ENCODE data around the gene SPSB2.
"Not testable (repeated sequence)": the region's sequence is repeated elsewhere in the genome, so short reads cannot be mapped to it uniquely, and the experiment has no call there.

SPSB2 gene

DNA sequence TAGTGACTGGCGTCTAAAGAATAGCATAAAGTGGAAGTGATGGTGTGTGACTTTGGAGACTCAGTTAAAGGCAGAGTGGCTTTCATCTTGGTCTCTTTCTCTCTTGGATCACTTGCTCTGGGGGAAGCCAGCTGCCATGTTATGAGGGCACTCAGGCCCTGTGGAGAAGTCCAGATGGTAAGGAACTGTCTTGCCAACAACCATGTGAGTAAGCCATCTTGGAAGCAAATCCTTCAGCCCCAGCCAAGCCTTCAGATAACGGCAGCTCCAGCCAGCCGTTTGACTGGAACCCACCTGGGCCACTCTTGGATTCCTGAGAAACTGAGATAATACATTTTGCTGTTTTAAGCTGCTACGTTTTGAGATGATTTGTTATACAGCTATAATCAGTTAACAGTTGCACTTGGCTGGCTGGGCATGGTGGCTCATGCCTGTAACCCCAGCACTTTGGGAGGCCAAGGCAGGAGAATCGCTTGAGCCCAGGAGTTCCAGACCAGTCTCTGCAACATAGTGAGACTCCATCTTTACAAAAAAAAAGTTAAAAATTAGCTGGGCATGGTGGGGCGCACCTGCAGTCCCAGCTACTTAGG, 23.8 kb upstream of the SPSB2 start:
- H3K9me3 ChIP-seq (ENCODE audit: control insufficient read depth, insufficient read depth, low read depth, low read length): no peaks in the 10 kb centered on the region
- no peaks in the 10 kb centered on the region for H3K36me3 ChIP-seq (ENCODE audit: control insufficient read depth in 2 of 2, insufficient read depth in 1 of 2, low read length in 2 of 2)
- ChIA-PET CTCF (interaction anchor here (0.5 to 1.8 kb wide), 5 partner anchors 9 to 265 kb away, joined by 3 to 10 read pairs (median 4); partner anchors contain the start of gene SPSB2), POLR2A (no interaction called here)
- 0 out of 2 replicates have a peak, but pooled peaks cover 3% of the 10 kb centered on the region for H3K4me1 ChIP-seq (ENCODE audit: control insufficient read depth, insufficient read depth, low read length)
- TF ChIP-seq, protein P1, sequence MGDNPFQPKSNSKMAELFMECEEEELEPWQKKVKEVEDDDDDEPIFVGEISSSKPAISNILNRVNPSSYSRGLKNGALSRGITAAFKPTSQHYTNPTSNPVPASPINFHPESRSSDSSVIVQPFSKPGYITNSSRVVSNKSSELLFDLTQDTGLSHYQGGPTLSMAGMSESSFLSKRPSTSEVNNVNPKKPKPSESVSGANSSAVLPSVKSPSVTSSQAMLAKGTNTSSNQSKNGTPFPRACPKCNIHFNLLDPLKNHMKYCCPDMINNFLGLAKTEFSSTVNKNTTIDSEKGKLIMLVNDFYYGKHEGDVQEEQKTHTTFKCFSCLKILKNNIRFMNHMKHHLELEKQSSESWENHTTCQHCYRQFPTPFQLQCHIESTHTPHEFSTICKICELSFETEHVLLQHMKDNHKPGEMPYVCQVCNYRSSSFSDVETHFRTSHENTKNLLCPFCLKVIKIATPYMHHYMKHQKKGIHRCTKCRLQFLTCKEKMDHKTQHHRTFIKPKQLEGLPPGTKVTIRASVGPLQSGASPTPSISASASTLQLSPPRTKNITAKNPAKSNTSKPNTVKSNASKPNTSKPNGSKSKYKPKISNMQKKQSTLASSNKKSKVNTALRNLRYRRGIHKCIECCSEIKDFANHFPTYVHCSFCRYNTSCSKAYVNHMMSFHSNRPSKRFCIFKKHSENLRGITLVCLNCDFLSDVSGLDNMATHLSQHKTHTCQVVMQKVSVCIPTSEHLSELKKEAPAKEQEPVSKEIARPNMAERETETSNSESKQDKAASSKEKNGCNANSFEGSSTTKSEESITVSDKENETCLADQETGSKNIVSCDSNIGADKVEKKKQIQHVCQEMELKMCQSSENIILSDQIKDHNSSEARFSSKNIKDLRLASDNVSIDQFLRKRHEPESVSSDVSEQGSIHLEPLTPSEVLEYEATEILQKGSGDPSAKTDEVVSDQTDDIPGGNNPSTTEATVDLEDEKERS (tag by site-specific recombination; IDR thresholded peaks at IDR 0.05): no peak
- TF ChIP-seq ZIC2 (tag by site-specific recombination; IDR thresholded peaks at IDR 0.05): no peak
- TF ChIP-seq OSR2 (tag by site-specific recombination; IDR thresholded peaks at IDR 0.05): no peak
- TF ChIP-seq ZNF837 (tag by site-specific recombination; IDR thresholded peaks at IDR 0.05): no peak
- H3K27ac ChIP-seq (ENCODE audit: extremely low read depth, low read depth, low read length): no peak overlapping the region
- H3K4me3 ChIP-seq (ENCODE audit: low read depth, low read length): no peak overlapping the region

- Histone ChIP-seq H3K4me3 (ENCODE audit: low read depth, low read length) (no peak overlapping the region), H3K4me1 (ENCODE audit: control insufficient read depth, insufficient read depth, low read length) (no peaks in the 10 kb centered on the region), H3K27ac (ENCODE audit: extremely low read depth, low read depth, low read length) (no peak overlapping the region), H3K36me3 (ENCODE audit: control insufficient read depth in 2 of 2, insufficient read depth in 1 of 2, low read length in 2 of 2) (no peaks in the 10 kb centered on the region), H3K9me3 (ENCODE audit: control insufficient read depth, insufficient read depth, low read depth, low read length) (no peaks in the 10 kb centered on the region)
- ChIA-PET POLR2A (no interaction called here), CTCF (interaction anchor here (0.8 to 1.8 kb wide), 5 partner anchors 12 to 251 kb away, joined by 3 to 5 read pairs (median 4); no protein-coding TSS in a partner anchor)
- no peak for TF ChIP-seq ZNF302 (tag by site-specific recombination; IDR thresholded peaks at IDR 0.05; ENCODE audit: low read depth)
- no peak for TF ChIP-seq PRDM10 (tag by site-specific recombination; IDR thresholded peaks at IDR 0.05)
Measured at GRCh38 chr12:6894321-6894720, 21.2 kb upstream of the SPSB2 start.

GRCh38 chr12:6892683-6893082, 19.6 kb upstream of the SPSB2 start:
- POLR2A ChIA-PET: interaction anchor here (0.7 to 2.8 kb wide), 3 partner anchors 20 to 278 kb away, joined by 5 to 56 read pairs (median 18); partner anchors contain the start of genes SPSB2 and TPI1
- H3K4me1 ChIP-seq (ENCODE audit: control insufficient read depth, insufficient read depth, low read length); H3K36me3 ChIP-seq (ENCODE audit: control insufficient read depth in 2 of 2, insufficient read depth in 1 of 2, low read length in 2 of 2); H3K27ac ChIP-seq (ENCODE audit: extremely low read depth, low read depth, low read length); H3K4me3 ChIP-seq (ENCODE audit: low read depth, low read length); H3K9me3 ChIP-seq (ENCODE audit: control insufficient read depth, insufficient read depth, low read depth, low read length): not testable (repeated sequence)
- TF ChIP-seq ZNF121 (tag by site-specific recombination; IDR thresholded peaks at IDR 0.05): peak; percentile 46; the same call in 1 of the 2 replicates
- CTCF ChIA-PET: interaction anchor here (1.0 to 2.4 kb wide), 6 partner anchors 17 to 217 kb away, joined by 3 to 35 read pairs (median 8); partner anchors contain the start of genes C12orf57, C1RL, RNU7-1 and SPSB2

GRCh38 chr12:6891646-6892001, 18.5 kb upstream of the SPSB2 start:
- ChIA-PET POLR2A (interaction anchor here (0.6 to 2.8 kb wide), 21 partner anchors 10 to 282 kb away, joined by 3 to 56 read pairs (median 6); partner anchors contain the start of genes C12orf57, CDCA3, ENO2 and LRRC23), CTCF (interaction anchor here (0.6 to 2.4 kb wide), 23 partner anchors 10 to 202 kb away, joined by 3 to 35 read pairs (median 5); partner anchors contain the start of genes C12orf57, RNU7-1 and SPSB2)
- H3K9me3 ChIP-seq (ENCODE audit: control insufficient read depth, insufficient read depth, low read depth, low read length): no peaks in the 10 kb centered on the region
- H3K4me1 ChIP-seq (ENCODE audit: control insufficient read depth, insufficient read depth, low read length): no peaks in the 10 kb centered on the region
- no peaks in the 10 kb centered on the region for H3K36me3 ChIP-seq (ENCODE audit: control insufficient read depth in 2 of 2, insufficient read depth in 1 of 2, low read length in 2 of 2)
- peak overlapping the region; percentile 61 for H3K27ac ChIP-seq (ENCODE audit: extremely low read depth, low read depth, low read length)
- peak overlapping the region; percentile 30; the same call in 1 of the 2 replicates for H3K4me3 ChIP-seq (ENCODE audit: low read depth, low read length)
- TF ChIP-seq SP3 (tag by site-specific recombination; IDR thresholded peaks at IDR 0.05): no peak
- no peak for TF ChIP-seq ZSCAN18 (tag by site-specific recombination; IDR thresholded peaks at IDR 0.05)
- TF ChIP-seq, protein P2, sequence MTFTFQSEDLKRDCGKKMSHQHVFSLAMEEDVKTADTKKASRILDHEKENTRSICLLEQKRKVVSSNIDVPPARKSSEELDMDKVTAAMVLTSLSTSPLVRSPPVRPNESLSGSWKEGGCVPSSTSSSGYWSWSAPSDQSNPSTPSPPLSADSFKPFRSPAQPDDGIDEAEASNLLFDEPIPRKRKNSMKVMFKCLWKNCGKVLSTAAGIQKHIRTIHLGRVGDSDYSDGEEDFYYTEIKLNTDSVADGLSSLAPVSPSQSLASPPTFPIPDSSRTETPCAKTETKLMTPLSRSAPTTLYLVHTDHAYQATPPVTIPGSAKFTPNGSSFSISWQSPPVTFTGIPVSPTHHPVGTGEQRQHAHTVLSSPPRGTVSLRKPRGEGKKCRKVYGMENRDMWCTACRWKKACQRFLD (tag by site-specific recombination; IDR thresholded peaks at IDR 0.05): no peak
- TF ChIP-seq ZNF48 (tag by site-specific recombination; IDR thresholded peaks at IDR 0.05): no peak
- no peak for TF ChIP-seq ZNF473 (tag by site-specific recombination; IDR thresholded peaks at IDR 0.05)
- no peak for TF ChIP-seq KLF16 (tag by site-specific recombination; IDR thresholded peaks at IDR 0.05)
- TF ChIP-seq CTCF (tag by site-specific recombination; IDR thresholded peaks at IDR 0.05): no peak
- TF ChIP-seq ZNF776 (tag by site-specific recombination; IDR thresholded peaks at IDR 0.05; ENCODE audit: borderline replicate concordance): no peak
